GM23338 (cell line): Measurements from ENCODE around the gene ZNF488.

ENCODE experiments used
- EZH2 ChIP-seq: fragments of 200-600 bp; sonication (generic); IDR thresholded peaks from one replicate; pipeline ENCODE4 v1.8.0; 2017; ENCODE audit warnings: antibody characterized with exemption, mild to moderate bottlenecking, low read depth; ENCODE audit not compliant: unreplicated experiment
- EZH2phosphoT487 ChIP-seq: fragments of 200-600 bp; sonication (generic); IDR thresholded peaks from one replicate; pipeline ENCODE4 v1.8.1; 2018; ENCODE audit warnings: antibody characterized with exemption; ENCODE audit not compliant: unreplicated experiment
- JUNB ChIP-seq: IDR thresholded peaks from one replicate; pipeline ENCODE4 v1.6.1; 2016; ENCODE audit warnings: antibody characterized with exemption; ENCODE audit not compliant: unreplicated experiment
- POLR2AphosphoS5 ChIP-seq: IDR thresholded peaks from 2 replicates; pipeline ENCODE4 v1.6.1; 2016; ENCODE audit warnings: antibody characterized with exemption, low read depth
- ZNF331 ChIP-seq: fragments of 250-450 bp; sonication (Bioruptor Pico); IDR thresholded peaks from 2 replicates; pipeline ENCODE4 v1.5.0; 2020; ENCODE audit warnings: low read depth, mild to moderate bottlenecking, moderate library complexity
- TF ChIP-seq, protein P1 (sequence below): IDR thresholded peaks from one replicate; pipeline ENCODE4 v1.6.1; 2018; ENCODE audit warnings: antibody characterized with exemption; ENCODE audit not compliant: unreplicated experiment
- TF ChIP-seq, protein P2 (sequence below), 2 experiments: fragments of 200-600 bp in 1 of 2; sonication (generic) in 1 of 2; conservative IDR thresholded peaks; 2 replicates each; pipeline versions ENCODE4 v1.5.1 to v1.6.1; 2016 to 2017; ENCODE audit warnings: antibody characterized with exemption in 2 of 2, low read depth in 2 of 2, mild to moderate bottlenecking in 2 of 2, moderate library complexity in 1 of 2

DNA sequence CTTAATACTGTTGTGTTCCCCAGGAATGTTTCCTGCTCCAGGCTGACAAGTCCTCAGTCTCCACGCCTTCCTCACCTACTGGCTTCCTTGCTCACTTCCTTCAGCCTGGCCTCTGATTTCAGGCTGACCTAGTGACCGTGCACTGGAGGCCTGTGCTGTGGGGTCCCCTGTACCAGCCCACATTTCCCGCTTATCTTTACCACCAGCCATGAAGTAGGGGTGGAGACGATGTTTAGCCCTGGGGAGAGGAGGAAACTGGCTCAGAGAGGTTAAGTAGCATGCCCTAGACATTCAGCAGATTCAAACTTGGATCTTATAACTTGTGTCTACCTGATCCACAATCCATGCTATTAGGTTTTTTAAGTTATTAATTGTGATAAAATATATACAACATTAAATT, 4.8 kb upstream of the ZNF488 start:
- TF ChIP-seq, protein P1, sequence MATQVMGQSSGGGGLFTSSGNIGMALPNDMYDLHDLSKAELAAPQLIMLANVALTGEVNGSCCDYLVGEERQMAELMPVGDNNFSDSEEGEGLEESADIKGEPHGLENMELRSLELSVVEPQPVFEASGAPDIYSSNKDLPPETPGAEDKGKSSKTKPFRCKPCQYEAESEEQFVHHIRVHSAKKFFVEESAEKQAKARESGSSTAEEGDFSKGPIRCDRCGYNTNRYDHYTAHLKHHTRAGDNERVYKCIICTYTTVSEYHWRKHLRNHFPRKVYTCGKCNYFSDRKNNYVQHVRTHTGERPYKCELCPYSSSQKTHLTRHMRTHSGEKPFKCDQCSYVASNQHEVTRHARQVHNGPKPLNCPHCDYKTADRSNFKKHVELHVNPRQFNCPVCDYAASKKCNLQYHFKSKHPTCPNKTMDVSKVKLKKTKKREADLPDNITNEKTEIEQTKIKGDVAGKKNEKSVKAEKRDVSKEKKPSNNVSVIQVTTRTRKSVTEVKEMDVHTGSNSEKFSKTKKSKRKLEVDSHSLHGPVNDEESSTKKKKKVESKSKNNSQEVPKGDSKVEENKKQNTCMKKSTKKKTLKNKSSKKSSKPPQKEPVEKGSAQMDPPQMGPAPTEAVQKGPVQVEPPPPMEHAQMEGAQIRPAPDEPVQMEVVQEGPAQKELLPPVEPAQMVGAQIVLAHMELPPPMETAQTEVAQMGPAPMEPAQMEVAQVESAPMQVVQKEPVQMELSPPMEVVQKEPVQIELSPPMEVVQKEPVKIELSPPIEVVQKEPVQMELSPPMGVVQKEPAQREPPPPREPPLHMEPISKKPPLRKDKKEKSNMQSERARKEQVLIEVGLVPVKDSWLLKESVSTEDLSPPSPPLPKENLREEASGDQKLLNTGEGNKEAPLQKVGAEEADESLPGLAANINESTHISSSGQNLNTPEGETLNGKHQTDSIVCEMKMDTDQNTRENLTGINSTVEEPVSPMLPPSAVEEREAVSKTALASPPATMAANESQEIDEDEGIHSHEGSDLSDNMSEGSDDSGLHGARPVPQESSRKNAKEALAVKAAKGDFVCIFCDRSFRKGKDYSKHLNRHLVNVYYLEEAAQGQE: no peak
- TF ChIP-seq EZH2phosphoT487 (no peak), EZH2 (no peak), POLR2AphosphoS5 (no peak), ZNF331 (CRISPR knock-in tag) (no peak), JUNB (no peak)
- TF ChIP-seq, protein P2, sequence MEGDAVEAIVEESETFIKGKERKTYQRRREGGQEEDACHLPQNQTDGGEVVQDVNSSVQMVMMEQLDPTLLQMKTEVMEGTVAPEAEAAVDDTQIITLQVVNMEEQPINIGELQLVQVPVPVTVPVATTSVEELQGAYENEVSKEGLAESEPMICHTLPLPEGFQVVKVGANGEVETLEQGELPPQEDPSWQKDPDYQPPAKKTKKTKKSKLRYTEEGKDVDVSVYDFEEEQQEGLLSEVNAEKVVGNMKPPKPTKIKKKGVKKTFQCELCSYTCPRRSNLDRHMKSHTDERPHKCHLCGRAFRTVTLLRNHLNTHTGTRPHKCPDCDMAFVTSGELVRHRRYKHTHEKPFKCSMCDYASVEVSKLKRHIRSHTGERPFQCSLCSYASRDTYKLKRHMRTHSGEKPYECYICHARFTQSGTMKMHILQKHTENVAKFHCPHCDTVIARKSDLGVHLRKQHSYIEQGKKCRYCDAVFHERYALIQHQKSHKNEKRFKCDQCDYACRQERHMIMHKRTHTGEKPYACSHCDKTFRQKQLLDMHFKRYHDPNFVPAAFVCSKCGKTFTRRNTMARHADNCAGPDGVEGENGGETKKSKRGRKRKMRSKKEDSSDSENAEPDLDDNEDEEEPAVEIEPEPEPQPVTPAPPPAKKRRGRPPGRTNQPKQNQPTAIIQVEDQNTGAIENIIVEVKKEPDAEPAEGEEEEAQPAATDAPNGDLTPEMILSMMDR (conservative IDR thresholded peaks at IDR 0.05; ENCODE audit: low read depth in 2 of 2): no peak
